Caco-2 (cell line): Measurements from ENCODE around the gene BCL2L12. TPM values are rescaled to one million over a fixed set of nuclear protein-coding genes. Genes with fewer than 3 reads are reported as not detected.

Source experiments
- BruUV-seq: library from RNA; stranded (reverse); fragments of 400-500 nt; replicated peaks from 2 replicates; lab custom pipeline; 2021; lab: Mats Ljungman, UMichigan
- CTCF ChIA-PET: fragments of 300-600 bp; sonication (Branson Sonifier 250); formaldehyde crosslinking; loops from one replicate; lab custom pipeline; 2022; ENCODE audit warnings: antibody characterized with exemption; lab: Charles Lee
- POLR2A ChIA-PET: fragments of 300-600 bp; sonication (Branson Sonifier 250); formaldehyde crosslinking; loops from one replicate; lab custom pipeline; 2022; ENCODE audit warnings: antibody characterized with exemption; lab: Charles Lee
- DNase-seq, 2 experiments: peaks; one replicate each; pipeline versions ENCODE4 v3.0.0 to v3.0.0-alpha.2; 2020 to 2022
- H3K27me3 ChIP-seq: replicated peaks from 2 replicates; pipeline ENCODE4 v1.6.0; 2011; ENCODE audit warnings: low read length; ENCODE audit not compliant: control insufficient read depth, insufficient read depth
- H3K36me3 ChIP-seq: 2 replicates; pipeline ENCODE4 v1.5.1; 2011; ENCODE audit warnings: low read length; ENCODE audit not compliant: control insufficient read depth, insufficient read depth
- H3K4me1 ChIP-seq: fragments of 250-450 bp; sonication (Bioruptor Pico); 2 replicates; pipeline ENCODE4 v1.5.1; 2020; ENCODE audit warnings: mild to moderate bottlenecking
- H3K4me3 ChIP-seq: 2 replicates; pipeline ENCODE4 v1.5.1; 2011; ENCODE audit warnings: low read depth, mild to moderate bottlenecking, control low read depth, low read length
- H3K9me3 ChIP-seq: fragments of 250-450 bp; sonication (Bioruptor Pico); 2 replicates; pipeline ENCODE4 v1.5.1; 2020; ENCODE audit warnings: mild to moderate bottlenecking, moderate library complexity
- H3K27ac Mint-ChIP-seq: one replicate; pipeline ENCODE4 v1.8.0; 2022; ENCODE audit warnings: mixed read lengths; ENCODE audit not compliant: unreplicated experiment
- H3K27me3 Mint-ChIP-seq: one replicate; pipeline ENCODE4 v1.8.0; 2022; ENCODE audit warnings: mixed read lengths; ENCODE audit not compliant: insufficient read depth, unreplicated experiment
- H3K36me3 Mint-ChIP-seq: one replicate; pipeline ENCODE4 v1.8.0; 2022; ENCODE audit warnings: mild to moderate bottlenecking, mixed read lengths; ENCODE audit not compliant: insufficient read depth, unreplicated experiment
- H3K4me1 Mint-ChIP-seq: one replicate; pipeline ENCODE4 v1.8.0; 2022; ENCODE audit warnings: low read depth, mixed read lengths; ENCODE audit not compliant: unreplicated experiment
- H3K4me3 Mint-ChIP-seq: one replicate; pipeline ENCODE4 v1.8.0; 2022; ENCODE audit warnings: mild to moderate bottlenecking, moderate library complexity, mixed read lengths; ENCODE audit not compliant: unreplicated experiment
- H3K9me3 Mint-ChIP-seq: one replicate; pipeline ENCODE4 v1.8.0; 2022; ENCODE audit warnings: mixed read lengths; ENCODE audit not compliant: unreplicated experiment
- CTCF ChIP-seq, 2 experiments: fragments of 200-600 bp in 1 of 2; IDR thresholded peaks; 1 replicate in 1 of 2; 2 replicates in 1 of 2; pipeline versions ENCODE4 v1.5.1 to v1.8.0; 2011 to 2022; ENCODE audit warnings: antibody characterized with exemption in 1 of 2, control low read depth in 1 of 2, inconsistent platforms in 1 of 2, low read depth in 1 of 2, low read length in 1 of 2, mild to moderate bottlenecking in 1 of 2, moderate library complexity in 1 of 2; ENCODE audit not compliant: insufficient read depth in 1 of 2, severe bottlenecking in 1 of 2, unreplicated experiment in 1 of 2
- intact Hi-C: fragments of 100-400 bp; cut with micrococcal nuclease; formaldehyde crosslinking; loops from one replicate; pipeline ENCODE4 v1.10.0; 2022; ENCODE audit not compliant: unreplicated experiment
- total RNA-seq: library from RNA; stranded (reverse); gene quantifications from 2 replicates; pipeline ENCODE4 v1.2.3, GENCODE V29; 2022

The BCL2L12 gene
- total RNA-seq, 1 experiment from 2014 or later = 111 TPM

DNA sequence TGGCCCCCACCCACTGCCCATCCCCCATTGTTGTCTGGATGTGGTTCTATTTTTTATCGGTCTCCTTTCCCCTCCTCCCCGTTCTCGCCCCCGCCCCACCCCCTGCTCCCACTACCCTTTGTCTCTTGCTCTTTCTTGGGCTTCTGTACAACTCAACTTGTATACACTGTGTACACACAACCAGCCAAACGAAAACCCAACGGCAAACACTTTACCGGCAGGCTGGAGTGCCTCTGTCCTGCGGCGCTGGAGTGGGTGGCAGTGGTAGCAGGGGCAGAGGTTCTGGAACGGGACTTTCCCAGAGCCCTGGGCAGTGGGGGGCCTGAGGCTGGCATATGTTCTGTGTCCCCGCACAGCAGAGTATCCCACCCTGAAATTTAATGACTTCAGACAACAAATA is 39.5 kb upstream of the BCL2L12 start:
- intact Hi-C loops = no loop called here
- Histone ChIP-seq H3K4me3 (no peak overlapping the region), H3K4me1 (no peaks in the 10 kb centered on the region), H3K36me3 (peaks cover 1% of the 10 kb centered on the region), H3K27me3 (no peaks in the 10 kb centered on the region), H3K9me3 (no peaks in the 10 kb centered on the region)
- Mint-ChIP-seq H3K27me3 (no peaks in the 10 kb centered on the region), H3K36me3 (peaks cover 67% of the 10 kb centered on the region), H3K4me1 (no peaks in the 10 kb centered on the region), H3K9me3 (no peaks in the 10 kb centered on the region), H3K4me3 (no peak overlapping the region), H3K27ac (no peak overlapping the region)
- DNase-seq = no peak
- TF ChIP-seq CTCF (IDR thresholded peaks at IDR 0.05; ENCODE audit: insufficient read depth in 1 of 2, low read depth in 1 of 2, low read length in 1 of 2, severe bottlenecking in 1 of 2, unreplicated experiment in 1 of 2) = no peak
- CTCF ChIA-PET = interaction anchor here (0.8 kb wide), 1 partner anchor 50 kb away, joined by 4 read pairs; no protein-coding TSS in a partner anchor
- POLR2A ChIA-PET = no interaction called here
- no TSS peak for BruUV-seq

DNA sequence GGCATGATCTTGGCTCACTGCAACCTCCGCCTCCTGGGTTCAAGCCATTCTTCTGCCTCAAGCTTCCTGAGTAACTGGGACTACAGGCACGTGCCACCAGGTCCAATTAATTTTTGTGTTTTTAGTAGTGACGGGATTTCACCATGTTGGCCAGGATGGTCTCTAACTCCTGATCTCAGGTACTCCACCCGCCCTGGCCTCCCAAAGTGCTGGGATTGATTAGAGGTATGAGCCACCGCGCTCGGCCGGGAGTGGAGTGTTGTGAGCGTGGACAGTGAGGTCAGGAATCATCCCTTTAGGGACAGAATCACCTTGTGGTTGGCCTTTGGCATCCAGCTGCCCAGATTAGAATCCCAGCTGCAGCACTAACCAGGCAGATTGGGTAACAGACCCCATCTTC is 36.1 kb upstream of the BCL2L12 start:
- Mint-ChIP-seq H3K27ac (no peak overlapping the region), H3K36me3 (peaks cover 66% of the 10 kb centered on the region), H3K9me3 (no peaks in the 10 kb centered on the region), H3K27me3 (no peaks in the 10 kb centered on the region), H3K4me1 (no peaks in the 10 kb centered on the region), H3K4me3 (no peak overlapping the region)
- no TSS peak for BruUV-seq
- TF ChIP-seq CTCF (IDR thresholded peaks at IDR 0.05; ENCODE audit: insufficient read depth in 1 of 2, low read depth in 1 of 2, low read length in 1 of 2, severe bottlenecking in 1 of 2, unreplicated experiment in 1 of 2) = no peak
- peaks cover 1% of the 10 kb centered on the region for H3K36me3 ChIP-seq
- no peak for DNase-seq
- no peaks in the 10 kb centered on the region for H3K27me3 ChIP-seq
- CTCF ChIA-PET = interaction anchor here (0.6 kb wide), 1 partner anchor 1094 kb away, joined by 3 read pairs; no protein-coding TSS in a partner anchor
- intact Hi-C loops = no loop called here
- H3K4me3 ChIP-seq = no peak overlapping the region
- peaks cover 7% of the 10 kb centered on the region; the same call in 1 of the 2 replicates for H3K4me1 ChIP-seq
- H3K9me3 ChIP-seq = no peaks in the 10 kb centered on the region
- POLR2A ChIA-PET = interaction anchor here (0.8 kb wide), 1 partner anchor 11 kb away, joined by 3 read pairs; no protein-coding TSS in a partner anchor

- intact Hi-C loops = no loop called here
Measured at GRCh38 chr19:49631014-49631588, 34.6 kb upstream of the BCL2L12 start.

More at GRCh38 chr19:49631014-49631588, 34.6 kb upstream of the BCL2L12 start:
- no peaks in the 10 kb centered on the region for H3K9me3 Mint-ChIP-seq
- H3K4me1 Mint-ChIP-seq = no peaks in the 10 kb centered on the region
- BruUV-seq = TSS peak; percentile 39
- DNase-seq = no peak
- ChIA-PET CTCF (interaction anchor here (1.2 kb wide), 1 partner anchor 9 kb away, joined by 6 read pairs; the partner anchor contains the start of gene RRAS), POLR2A (interaction anchor here (1.1 to 1.3 kb wide), 2 partner anchors 9 to 11 kb away, joined by 4 to 10 read pairs; partner anchors contain the start of genes RRAS and SCAF1)
- TF ChIP-seq CTCF (IDR thresholded peaks at IDR 0.05; ENCODE audit: insufficient read depth in 1 of 2, low read depth in 1 of 2, low read length in 1 of 2, severe bottlenecking in 1 of 2, unreplicated experiment in 1 of 2) = no peak
- no peaks in the 10 kb centered on the region; the same call in 1 of the 2 replicates for H3K36me3 ChIP-seq
- no peak overlapping the region for H3K4me3 ChIP-seq
- no peak overlapping the region for H3K4me3 Mint-ChIP-seq
- peaks cover 69% of the 10 kb centered on the region for H3K36me3 Mint-ChIP-seq
- no peaks in the 10 kb centered on the region for H3K9me3 ChIP-seq
- peaks cover 7% of the 10 kb centered on the region; the same call in 1 of the 2 replicates for H3K4me1 ChIP-seq
- H3K27ac Mint-ChIP-seq = no peak overlapping the region
- H3K27me3 Mint-ChIP-seq = no peaks in the 10 kb centered on the region
- H3K27me3 ChIP-seq = no peaks in the 10 kb centered on the region
